ENCODE results near the gene ARMC7.
"Not testable (repeated sequence)": the region's sequence is repeated elsewhere in the genome, so short reads cannot be mapped to it uniquely, and the experiment has no call there.

ARMC7 gene

DNA sequence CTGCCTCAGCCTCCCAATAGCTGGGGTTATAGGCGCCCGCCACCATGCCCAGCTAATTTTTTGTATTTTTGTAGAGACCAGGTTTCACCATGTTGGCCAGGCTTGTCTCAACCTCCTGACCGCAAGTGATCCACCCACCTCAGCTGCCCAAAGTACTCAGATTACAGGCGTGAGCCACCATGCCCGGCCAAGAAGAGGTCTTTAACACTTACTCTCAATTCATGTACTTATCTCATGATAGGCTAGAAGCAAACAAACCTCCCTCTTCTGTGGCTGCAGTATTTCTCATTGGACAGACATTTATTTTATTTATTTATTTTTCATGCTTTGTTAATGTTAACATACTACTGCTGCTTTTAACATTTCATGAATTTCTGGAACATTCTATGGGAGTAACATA is 28.8 kb downstream of the ARMC7 start:
- DNase-seq, result no peak
- Mint-ChIP-seq H3K9me3 (no peaks in the 10 kb centered on the region), H3K4me3 (no peak overlapping the region), H3K4me1 (peaks cover 14% of the 10 kb centered on the region), H3K36me3 (ENCODE audit: low read depth) (peaks cover 38% of the 10 kb centered on the region), H3K27ac (no peak overlapping the region), H3K27me3 (no peaks in the 10 kb centered on the region)
- ATAC-seq, result no peak

DNA sequence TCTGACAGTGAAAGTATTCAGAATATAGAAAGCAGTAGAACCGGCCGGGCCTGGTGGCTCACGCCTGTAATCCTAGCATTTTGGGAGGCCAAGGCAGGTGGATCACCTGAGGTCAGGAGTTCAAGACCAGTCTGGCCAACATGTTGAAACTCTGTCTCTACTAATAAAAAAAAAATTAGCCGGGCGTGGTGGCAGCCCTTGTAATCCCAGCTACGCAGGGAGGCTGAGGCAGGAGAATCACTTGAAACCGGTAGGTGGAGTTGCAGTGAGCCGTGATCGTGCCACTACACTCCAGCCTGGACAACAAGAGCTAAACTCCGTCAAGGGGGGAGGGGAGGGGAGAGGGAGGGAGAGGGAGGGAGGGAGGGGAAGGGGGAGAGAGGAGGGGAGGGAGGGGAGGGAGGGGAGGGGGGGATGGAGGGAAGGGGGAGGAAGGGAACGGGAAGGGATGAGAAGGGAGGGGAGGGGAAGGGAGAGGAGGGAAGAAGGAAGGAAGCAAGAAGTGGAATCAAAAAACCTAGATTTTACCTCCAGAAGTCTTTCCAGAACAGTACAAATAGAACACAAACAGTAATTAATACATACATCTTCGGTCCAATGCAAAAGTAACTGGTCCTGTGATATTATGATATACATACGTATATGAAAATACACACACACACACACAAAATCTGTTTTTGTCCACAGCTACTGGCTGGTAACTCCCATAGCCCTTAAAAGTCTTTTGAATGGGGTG is 32.6 kb downstream of the ARMC7 start:
- H3K9me3 Mint-ChIP-seq, result no peaks in the 10 kb centered on the region
- ATAC-seq (no peak), DNase-seq (no peak)
- peaks cover 14% of the 10 kb centered on the region for H3K4me1 Mint-ChIP-seq
- no peaks in the 10 kb centered on the region for H3K27me3 Mint-ChIP-seq
- peaks cover 55% of the 10 kb centered on the region for H3K36me3 Mint-ChIP-seq (ENCODE audit: low read depth)
- no peak overlapping the region for H3K4me3 Mint-ChIP-seq
- H3K27ac Mint-ChIP-seq, result no peak overlapping the region

DNA sequence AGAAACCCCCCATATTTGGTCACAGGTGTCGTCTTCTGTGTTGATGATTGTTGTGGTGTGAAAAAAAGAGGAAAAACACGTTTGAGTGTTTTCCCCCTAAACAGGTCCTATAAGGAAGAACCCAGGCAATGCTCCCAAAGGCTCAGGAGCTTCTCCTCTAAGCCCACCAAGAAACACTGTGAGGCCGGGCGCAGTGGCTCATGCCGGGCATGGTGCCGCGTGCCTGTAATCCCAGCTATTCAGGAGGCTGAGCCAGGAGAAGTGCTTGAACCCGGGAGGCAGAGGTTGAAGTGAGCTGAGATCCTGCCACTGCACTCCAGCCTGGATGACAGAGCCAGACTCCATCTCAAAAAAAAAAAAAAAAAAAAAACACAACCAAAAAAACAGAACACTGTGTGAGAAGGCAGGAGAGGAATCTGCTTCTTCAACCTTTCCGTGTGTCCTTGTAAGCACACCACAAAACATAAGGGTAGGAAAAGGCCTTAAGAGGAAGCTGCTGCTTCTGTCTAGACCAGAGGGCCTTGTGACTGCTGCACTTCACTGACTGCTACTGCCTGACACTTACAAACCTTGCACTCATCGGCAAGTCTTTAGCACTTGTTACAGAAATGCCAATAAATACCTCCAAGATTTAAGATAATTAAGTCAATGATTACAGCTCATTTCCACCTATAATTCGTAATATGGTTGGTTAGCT is 35.2 kb downstream of the ARMC7 start:
- Mint-ChIP-seq H3K36me3 (ENCODE audit: low read depth) (peaks cover 63% of the 10 kb centered on the region), H3K27me3 (no peaks in the 10 kb centered on the region), H3K4me1 (peaks cover 16% of the 10 kb centered on the region), H3K4me3 (no peak overlapping the region), H3K27ac (no peak overlapping the region), H3K9me3 (no peaks in the 10 kb centered on the region)
- DNase-seq, result no peak
- no peak for ATAC-seq

DNA sequence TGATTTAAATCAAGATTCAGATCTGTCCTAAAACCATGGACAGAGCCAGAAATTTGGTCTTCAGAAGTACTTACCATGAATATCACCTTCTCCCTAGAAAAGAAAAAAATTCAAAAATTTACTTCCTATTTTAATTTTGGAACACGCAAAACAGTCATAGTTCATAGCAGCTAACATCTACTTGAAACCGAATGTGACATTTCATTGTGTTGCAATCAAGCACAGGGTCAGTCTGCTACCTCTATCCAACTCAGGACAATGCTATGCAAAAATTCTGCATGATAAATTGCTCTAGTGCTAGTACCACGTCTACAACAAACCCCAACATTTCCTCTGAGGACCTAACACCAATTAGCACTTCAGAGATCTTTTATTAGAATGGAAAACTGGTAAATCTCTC is 36.8 kb downstream of the ARMC7 start:
- Mint-ChIP-seq H3K4me1 (peaks cover 5% of the 10 kb centered on the region), H3K36me3 (ENCODE audit: low read depth) (peaks cover 49% of the 10 kb centered on the region), H3K4me3 (no peak overlapping the region), H3K27ac (no peak overlapping the region), H3K27me3 (no peaks in the 10 kb centered on the region), H3K9me3 (no peaks in the 10 kb centered on the region)
- ATAC-seq (no peak), DNase-seq (no peak)

DNA sequence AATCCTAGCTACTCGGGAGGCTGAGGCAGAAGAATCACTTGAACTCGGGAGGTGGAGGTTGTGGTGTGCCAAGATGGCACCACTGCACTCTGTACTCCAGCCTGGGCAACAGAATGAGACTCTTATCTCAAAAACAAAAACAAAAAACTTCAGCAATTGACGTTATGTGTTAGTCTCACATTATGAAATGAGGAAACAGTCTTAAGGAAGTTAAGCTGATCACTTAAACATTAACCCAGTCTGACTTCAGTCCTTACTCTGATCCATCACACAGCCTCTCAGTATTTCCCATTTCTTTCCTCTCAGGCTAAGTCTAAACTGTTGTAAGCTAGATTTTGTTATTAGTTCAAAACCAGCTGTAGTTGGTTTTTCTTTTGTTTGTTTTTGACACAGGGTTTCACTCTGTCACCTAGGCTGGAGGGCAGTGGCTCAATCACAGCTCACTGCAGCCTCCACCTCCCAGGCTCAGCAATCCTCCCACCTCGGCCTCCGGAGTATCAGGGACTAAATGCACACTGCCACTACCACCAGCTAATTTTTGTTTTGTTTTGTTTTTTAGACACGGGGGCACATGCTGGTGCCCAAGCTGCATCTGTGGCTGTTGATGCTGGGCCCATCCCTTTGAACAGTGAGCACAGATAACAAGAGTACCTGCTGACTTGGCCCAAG is 38.2 kb downstream of the ARMC7 start:
- H3K27ac Mint-ChIP-seq, result peak overlapping the region; percentile 8
- DNase-seq, result no peak
- no peak for ATAC-seq
- no peak overlapping the region for H3K4me3 Mint-ChIP-seq
- no peaks in the 10 kb centered on the region for H3K9me3 Mint-ChIP-seq
- H3K36me3 Mint-ChIP-seq (ENCODE audit: low read depth), result peaks cover 52% of the 10 kb centered on the region
- no peaks in the 10 kb centered on the region for H3K27me3 Mint-ChIP-seq
- H3K4me1 Mint-ChIP-seq, result peaks cover 16% of the 10 kb centered on the region

DNA sequence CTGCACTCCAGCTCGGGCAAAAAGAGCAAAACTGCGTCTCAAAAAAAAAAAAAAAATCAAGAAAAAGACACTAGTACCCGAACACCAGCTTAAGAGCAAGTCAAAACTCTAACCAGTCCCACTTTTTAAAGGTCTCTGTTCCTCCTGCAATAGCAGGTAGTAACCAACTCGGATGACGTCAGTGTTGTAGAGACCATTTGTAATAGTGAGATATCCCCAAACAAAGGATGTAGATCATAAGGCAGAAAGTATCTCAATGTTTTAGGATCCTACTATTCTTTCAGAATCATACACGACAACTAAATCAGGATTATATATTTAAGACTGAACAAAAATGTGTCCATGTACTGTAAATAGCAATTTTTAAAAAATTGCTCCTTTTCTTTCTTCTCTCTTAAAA is 42.2 kb downstream of the ARMC7 start:
- Mint-ChIP-seq H3K4me1 (peaks cover 32% of the 10 kb centered on the region), H3K4me3 (peak overlapping the region; percentile 93), H3K9me3 (no peaks in the 10 kb centered on the region), H3K36me3 (ENCODE audit: low read depth) (peaks cover 31% of the 10 kb centered on the region), H3K27ac (peak overlapping the region; percentile 28), H3K27me3 (peaks cover 2% of the 10 kb centered on the region)
- DNase-seq, result no peak
- ATAC-seq, result no peak

DNA sequence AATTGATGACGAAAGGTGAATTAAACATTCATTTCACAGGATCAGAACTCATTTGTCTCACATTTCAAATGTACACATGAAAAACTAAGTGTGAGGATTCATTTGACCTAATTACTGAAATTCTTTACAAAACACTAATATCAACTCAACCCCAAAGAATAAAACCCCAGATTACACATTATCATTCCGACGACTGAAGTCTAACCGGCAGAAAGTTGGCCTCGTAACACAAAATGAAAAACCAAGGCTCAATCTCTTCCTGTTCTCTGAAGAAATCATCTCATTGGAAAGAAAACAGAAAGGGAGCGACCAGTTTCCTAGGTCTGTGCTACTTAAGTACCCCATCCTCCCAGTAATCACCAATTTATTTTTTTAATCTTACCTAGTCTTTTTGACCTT is 42.8 kb downstream of the ARMC7 start:
- H3K27ac Mint-ChIP-seq, result peak overlapping the region; percentile 73
- peaks cover 32% of the 10 kb centered on the region for H3K4me1 Mint-ChIP-seq
- peaks cover 2% of the 10 kb centered on the region for H3K27me3 Mint-ChIP-seq
- peaks cover 25% of the 10 kb centered on the region for H3K36me3 Mint-ChIP-seq (ENCODE audit: low read depth)
- no peak for DNase-seq
- no peaks in the 10 kb centered on the region for H3K9me3 Mint-ChIP-seq
- no peak for ATAC-seq
- H3K4me3 Mint-ChIP-seq, result peak overlapping the region; percentile 93

DNA sequence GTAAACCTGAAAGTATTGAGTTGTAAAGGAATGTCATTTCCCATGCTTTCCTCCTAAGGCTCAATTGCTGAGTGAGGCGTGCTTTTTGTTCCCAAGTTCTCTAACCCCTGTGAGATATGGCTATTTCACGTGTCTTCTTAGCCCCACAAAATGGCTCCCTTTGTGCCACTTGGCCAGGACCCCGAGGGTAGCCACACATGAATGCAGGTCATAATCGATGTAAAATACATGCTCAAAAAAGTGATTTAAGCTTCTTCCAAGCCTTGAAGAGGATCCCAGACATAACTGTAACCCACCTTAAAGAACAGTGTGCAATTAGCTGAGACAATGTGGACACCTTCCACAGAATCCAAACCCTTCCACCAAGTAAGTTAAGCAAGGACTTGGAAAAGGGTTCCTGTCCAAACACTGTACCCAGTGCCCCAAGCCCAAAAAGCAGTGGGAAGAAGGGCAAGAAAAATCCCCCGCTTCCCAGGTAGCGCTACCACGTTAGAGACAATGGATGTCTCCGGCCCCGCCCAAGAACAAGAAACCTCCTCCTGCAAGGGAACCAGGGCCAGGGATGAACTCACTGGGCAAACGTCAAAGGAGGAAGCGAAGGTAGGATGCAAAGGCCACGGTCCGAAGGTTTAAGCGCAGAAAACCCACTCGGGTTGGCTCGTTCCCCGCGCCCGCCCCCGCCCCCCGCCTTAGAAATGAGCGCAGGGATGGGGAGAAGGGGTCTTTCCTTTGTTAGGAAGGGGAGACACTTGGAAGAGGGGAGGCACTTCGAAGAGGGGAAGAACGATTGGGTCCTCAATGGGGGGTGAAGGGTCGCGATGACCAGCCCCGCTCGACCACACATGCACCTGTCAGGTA is 43.4 kb downstream of the ARMC7 start:
- Mint-ChIP-seq H3K4me1 (peaks cover 32% of the 10 kb centered on the region), H3K9me3 (no peaks in the 10 kb centered on the region), H3K27me3 (peaks cover 2% of the 10 kb centered on the region), H3K4me3 (peak overlapping the region; percentile 93), H3K36me3 (ENCODE audit: low read depth) (peaks cover 19% of the 10 kb centered on the region), H3K27ac (peak overlapping the region; percentile 73)
- ATAC-seq (no peak), DNase-seq (peak; percentile 42)

DNA sequence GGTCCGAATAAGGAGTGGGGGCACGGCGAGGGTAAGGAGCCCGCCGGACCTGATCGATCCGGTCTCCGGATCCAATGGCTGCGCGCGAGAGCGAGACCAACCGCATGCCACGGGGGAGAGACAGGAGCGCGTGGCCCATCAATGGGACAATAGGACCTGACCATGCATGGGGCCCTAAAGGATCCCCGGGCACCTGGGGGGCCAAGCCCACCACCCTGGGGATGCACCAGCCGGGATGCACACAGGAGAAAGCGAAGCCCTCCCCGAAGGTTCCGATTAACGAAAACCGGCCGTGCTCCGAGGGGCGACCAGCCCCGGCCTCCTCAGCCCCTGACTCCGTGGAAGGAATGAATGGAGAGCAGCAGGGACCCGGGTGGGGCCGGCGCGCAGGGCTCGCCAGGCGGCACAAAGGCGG is 44.0 kb downstream of the ARMC7 start:
- Mint-ChIP-seq H3K4me3 (peak overlapping the region; percentile 93), H3K9me3 (no peaks in the 10 kb centered on the region), H3K36me3 (ENCODE audit: low read depth) (peaks cover 12% of the 10 kb centered on the region), H3K27me3 (peaks cover 2% of the 10 kb centered on the region), H3K4me1 (peaks cover 32% of the 10 kb centered on the region), H3K27ac (peak overlapping the region; percentile 73)
- DNase-seq (peak; percentile 42), ATAC-seq (peak; percentile 2)

DNA sequence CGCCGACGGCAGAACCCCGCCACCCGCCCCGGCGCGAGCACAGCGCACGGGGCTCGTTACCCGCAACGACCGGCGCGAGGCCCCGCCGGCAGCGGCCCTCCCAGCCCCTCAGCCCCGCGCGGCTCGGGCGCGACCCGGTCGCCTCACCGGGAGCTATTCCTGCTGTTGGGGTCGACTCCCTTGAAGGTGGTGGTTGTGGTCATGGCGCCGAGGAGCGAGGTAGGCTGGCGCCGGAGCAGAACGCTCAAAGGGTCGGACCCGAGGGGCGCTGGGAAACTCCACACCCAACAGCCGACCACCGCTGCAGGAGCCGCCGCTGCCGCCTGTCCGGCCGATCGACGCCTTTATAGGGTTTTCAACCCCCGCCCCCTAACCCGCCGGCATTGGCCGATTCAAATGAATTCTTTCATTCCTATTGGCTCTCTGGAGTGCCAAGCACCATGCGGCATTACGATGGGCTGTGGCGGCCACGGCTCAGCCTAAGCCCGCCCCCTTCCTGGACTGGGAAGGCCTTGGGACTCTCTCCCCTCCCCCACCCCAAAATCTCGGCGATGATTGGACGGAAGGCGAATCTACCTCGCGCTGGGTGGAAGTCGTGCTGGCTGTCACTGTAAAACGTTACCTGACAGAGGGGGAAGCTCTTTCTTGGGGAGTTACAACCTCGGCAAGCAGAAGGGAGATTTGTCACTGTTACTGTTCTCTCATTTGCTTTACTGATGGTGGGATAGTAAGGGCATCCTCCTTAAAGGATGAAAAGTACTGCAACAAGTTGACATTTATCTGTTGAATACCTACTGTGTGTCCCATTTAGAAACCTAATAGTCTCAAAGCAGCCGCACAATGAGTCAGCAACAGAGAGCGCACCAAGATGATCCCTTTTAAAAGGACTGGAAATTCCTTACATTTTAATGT is 44.7 kb downstream of the ARMC7 start, which contains the start of gene JPT1:
Gene JPT1 (minus strand): TSS at position 318 of the 912 bp plus-strand sequence. CDS start 115 bp downstream, at position 203.
- peaks cover 32% of the 10 kb centered on the region for H3K4me1 Mint-ChIP-seq
- H3K36me3 Mint-ChIP-seq (ENCODE audit: low read depth), result peaks cover 11% of the 10 kb centered on the region
- H3K27ac Mint-ChIP-seq, result peak within 1 kb of the TSS; percentile 89
- peaks cover 2% of the 10 kb centered on the region for H3K27me3 Mint-ChIP-seq
- DNase-seq (peak; percentile 97), ATAC-seq (peak; percentile 98)
- no peaks in the 10 kb centered on the region for H3K9me3 Mint-ChIP-seq
- H3K4me3 Mint-ChIP-seq, result peak within 1 kb of the TSS; percentile 93

DNA sequence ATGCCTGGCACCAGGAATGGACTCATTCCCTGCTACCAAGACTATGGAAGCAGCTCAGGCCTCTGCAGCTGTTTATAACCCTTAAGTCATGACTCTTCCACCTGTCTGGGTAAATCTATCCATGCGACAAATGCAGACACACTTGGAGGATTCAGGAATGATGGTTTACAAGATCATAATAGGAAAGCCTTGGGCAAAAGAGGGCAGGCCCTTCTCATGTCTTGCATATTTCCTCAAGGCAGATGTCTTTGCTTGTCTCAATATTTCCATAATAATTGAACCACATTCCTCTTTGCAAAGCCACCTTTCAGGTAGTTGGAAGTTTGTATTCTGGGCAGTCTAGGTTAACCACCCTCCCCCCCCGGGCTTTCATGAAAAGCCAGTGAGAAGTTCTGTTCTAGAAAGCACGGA is 45.4 kb downstream of the ARMC7 start:
- H3K4me1 Mint-ChIP-seq, result peaks cover 29% of the 10 kb centered on the region
- no peak overlapping the region for H3K4me3 Mint-ChIP-seq
- DNase-seq (no peak), ATAC-seq (no peak)
- peaks cover 8% of the 10 kb centered on the region for H3K36me3 Mint-ChIP-seq (ENCODE audit: low read depth)
- H3K27ac Mint-ChIP-seq, result no peak overlapping the region
- no peaks in the 10 kb centered on the region for H3K9me3 Mint-ChIP-seq
- peaks cover 2% of the 10 kb centered on the region for H3K27me3 Mint-ChIP-seq

DNA sequence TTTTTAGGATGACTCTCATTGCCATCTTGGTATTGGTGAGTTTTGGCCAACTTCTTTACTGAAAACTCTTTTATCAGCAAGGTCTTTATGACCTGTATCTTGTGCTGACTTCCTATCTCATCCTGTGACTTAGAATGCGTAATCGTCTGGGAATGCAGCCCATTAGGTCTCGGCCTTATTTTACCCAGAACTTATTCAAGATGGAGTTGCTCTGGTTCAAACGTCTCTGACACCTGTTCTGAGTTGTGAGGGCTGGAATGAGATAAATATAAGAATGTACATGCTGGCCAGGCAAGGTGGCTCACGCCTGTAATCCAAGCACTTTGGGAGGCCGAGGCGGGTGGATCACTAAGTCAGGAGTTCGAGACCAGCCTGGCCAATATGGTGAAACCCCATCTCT is 48.7 kb downstream of the ARMC7 start:
- H3K36me3 Mint-ChIP-seq (ENCODE audit: low read depth); H3K27ac Mint-ChIP-seq; ATAC-seq; DNase-seq; H3K4me3 Mint-ChIP-seq; H3K27me3 Mint-ChIP-seq; H3K9me3 Mint-ChIP-seq: not testable (repeated sequence)
- H3K4me1 Mint-ChIP-seq, result peaks cover 15% of the 10 kb centered on the region

DNA sequence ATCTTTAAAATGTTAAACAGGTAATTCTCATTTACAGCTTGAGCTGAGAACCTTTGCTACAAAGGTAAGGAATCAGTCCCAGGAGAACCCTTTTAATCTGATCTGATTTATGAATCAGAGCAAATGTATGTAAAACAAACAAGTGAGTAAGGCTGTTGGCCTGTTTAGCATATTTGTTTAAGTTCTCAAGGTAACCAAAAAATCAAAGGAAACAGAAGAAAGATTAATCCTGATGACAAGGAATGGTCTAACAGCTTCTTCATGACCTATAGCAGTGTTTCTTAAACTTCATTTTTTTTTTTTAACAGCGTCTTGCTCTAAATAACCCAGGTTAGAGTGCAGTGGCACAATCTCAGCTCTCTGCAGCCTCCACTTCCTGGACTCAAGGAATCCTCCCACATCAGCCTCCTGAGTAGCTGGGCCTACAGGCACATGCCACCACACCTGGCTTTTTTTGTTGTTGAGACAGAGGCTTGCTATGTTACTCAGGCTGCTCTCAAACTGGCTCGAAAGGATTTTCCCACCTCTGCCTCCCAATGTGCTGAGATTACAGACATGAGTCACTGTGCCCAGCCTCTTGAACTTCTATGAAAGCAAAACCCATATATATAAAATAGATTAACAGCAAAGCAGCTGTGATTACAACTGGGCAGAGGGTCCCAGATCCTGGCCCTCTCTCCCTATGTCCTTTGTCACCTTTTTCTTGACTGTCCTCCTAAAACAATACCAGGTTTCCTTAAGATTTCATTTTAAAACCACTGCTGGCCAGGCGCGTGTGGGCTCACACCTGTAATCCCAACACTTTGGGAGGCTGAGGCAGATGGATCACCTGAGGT is 49.6 kb downstream of the ARMC7 start:
- Mint-ChIP-seq H3K9me3 (no peaks in the 10 kb centered on the region), H3K4me3 (no peak overlapping the region), H3K4me1 (peaks cover 12% of the 10 kb centered on the region), H3K36me3 (ENCODE audit: low read depth) (no peaks in the 10 kb centered on the region), H3K27me3 (peaks cover 1% of the 10 kb centered on the region), H3K27ac (no peak overlapping the region)
- ATAC-seq (no peak), DNase-seq (no peak)
